VCaP (cell line): Measurements from ENCODE around the gene ADAMTSL2.

Experiments
- H3K27ac ChIP-seq: fragments of 450-650 bp; 2 replicates; pipeline ENCODE4 v1.5.1; 2017
- CTCF ChIP-seq: fragments of 450-650 bp; conservative IDR thresholded peaks from 2 replicates; pipeline ENCODE4 v1.5.1; 2017; ENCODE audit warnings: mild to moderate bottlenecking, moderate library complexity

The ADAMTSL2 gene

GRCh38 chr9:133599470-133600173, 65.1 kb downstream of the ADAMTSL2 start:
- H3K27ac ChIP-seq = no peak overlapping the region
- no peak for TF ChIP-seq CTCF

DNA sequence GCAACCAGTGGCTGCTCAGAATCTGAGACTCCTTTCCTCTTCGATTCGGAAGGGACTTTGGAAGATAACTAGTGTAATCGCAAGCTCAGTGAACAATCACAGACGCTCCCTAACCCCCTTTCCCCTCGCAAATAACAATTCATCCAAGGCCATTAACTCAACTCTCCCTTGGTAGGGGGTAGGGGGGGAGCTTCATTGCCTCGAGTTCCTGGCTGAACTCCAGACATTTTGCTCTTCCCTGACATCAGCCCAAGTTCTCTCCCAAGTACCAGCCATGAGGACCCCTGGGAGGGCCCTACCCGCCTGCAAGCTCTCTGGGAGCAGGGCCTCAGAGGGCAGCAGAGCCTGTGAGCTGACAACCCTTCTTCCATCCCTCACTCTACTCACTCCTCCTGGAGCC, 66.2 kb downstream of the ADAMTSL2 start:
- no peak for TF ChIP-seq CTCF
- H3K27ac ChIP-seq = no peak overlapping the region

DNA sequence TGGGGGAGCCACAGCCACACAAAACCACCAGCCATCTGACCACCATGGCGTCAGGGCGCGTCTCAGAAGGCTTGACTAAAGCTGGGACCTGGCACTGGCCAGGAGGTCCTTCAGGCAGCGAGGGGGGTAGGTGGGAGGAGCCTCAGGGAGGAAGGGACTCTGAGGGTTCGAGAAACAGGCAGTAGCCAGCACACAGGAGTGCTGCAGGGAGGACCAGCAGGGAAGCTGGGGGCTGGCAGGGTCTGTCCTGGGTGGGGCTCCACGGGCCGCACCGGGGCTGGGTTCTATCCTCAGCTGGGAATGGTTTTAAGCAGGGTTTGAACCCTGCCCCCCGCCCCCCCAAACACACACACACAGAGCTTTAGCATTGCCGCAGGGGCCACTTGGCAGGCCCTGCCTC, 67.2 kb downstream of the ADAMTSL2 start:
- no peak for TF ChIP-seq CTCF
- no peak overlapping the region for H3K27ac ChIP-seq

DNA sequence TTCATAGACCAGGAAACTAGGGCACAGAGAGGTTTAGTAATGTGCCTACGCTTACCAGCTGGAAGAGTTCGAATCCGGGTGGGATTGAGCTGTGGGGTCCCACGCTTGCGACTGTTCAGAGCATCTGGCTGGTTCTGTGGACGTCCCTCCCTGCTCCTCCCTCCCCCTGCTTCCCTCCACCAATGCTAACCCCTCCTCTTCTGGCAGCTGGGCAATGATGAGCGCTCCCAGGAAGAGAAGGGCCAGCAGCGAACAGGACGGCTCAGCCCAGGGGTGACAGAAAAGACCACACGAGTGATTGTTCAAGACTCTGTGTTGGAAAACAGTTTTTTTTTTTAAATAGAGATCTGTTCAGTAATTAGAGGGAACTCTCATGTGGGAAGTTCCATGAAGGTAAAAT, 67.8 kb downstream of the ADAMTSL2 start:
- TF ChIP-seq CTCF = no peak
- no peak overlapping the region for H3K27ac ChIP-seq

DNA sequence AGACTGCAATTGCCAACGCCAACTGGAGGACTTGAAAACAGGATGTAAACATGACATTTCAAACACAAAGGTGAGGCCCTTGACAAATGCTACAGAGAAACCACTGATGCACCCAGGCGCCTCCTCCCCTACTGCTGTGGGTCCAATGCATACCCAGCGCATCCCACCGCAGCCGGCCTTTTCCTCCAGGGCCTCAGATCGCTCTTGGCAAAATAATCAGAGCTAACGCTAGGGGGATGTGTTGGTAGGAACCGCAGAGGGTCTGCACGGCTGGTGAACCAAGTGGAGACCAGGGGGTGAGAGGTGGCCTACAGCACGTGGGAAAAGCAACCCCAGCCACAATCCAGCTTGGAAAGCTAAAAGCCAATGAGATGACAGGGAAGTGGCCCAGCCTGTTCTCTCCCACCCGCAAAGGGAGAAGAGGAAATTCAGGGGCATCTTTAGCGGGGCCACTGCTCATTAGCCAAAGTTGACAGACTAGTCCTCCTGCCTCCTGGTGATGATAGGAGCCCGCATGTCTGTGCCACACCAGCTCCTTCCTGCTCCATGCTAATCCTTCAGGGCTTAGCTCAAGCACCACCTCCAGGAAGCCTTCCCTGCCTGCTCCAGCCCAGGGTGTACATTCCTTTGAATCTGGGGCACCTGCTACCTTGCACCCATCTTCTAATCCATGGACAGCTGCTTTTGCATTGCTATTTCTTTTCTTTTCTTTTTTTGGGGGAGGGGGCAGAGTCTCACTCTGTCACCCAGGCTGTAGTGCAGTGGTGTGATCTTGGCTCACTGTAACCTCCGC, 68.8 kb downstream of the ADAMTSL2 start:
- no peak for TF ChIP-seq CTCF
- H3K27ac ChIP-seq = no peak overlapping the region

DNA sequence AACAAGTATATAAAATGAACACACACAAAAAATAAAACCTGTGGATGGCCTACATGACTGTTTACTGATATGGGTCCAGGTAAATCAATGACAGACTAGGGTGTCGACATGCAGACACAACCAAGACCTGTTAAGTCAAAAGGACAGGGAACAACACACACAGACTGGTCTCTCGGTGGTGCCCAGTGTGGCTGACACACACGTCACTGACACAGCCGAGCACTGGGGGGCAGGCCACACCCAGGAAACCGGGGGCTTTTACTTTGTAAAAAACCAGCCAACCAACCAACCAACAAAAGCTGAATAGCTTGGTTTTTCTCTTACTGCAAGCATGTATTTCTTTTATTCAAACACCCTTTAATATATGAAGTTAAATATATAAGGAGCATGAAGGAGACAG, 69.7 kb downstream of the ADAMTSL2 start:
- TF ChIP-seq CTCF = peak; percentile 21; the same call in 1 of the 2 replicates
- no peak overlapping the region for H3K27ac ChIP-seq

- no peak for TF ChIP-seq CTCF
- no peak overlapping the region for H3K27ac ChIP-seq
These were observed 70.4 kb downstream of the ADAMTSL2 start for GRCh38 chr9:133604856-133605255.
